SU-DHL-6 (cell line): Measurements from ENCODE around the gene PHF21B.

ENCODE experiments used
- EZH2phosphoT487 ChIP-seq: fragments of 200-600 bp; sonication (generic), shearing (Covaris generic); conservative IDR thresholded peaks from 2 replicates; pipeline ENCODE4 v1.6.1; 2018; ENCODE audit warnings: mild to moderate bottlenecking, antibody characterized with exemption, low read length, moderate library complexity, mixed read lengths
- TF ChIP-seq, protein P1 (sequence below): fragments of 200-600 bp; sonication (generic); IDR thresholded peaks from one replicate; pipeline ENCODE4 v1.5.1; 2017; ENCODE audit warnings: antibody characterized with exemption, mild to moderate bottlenecking, low read length, moderate library complexity; ENCODE audit not compliant: insufficient read depth, poor library complexity, severe bottlenecking

DNA sequence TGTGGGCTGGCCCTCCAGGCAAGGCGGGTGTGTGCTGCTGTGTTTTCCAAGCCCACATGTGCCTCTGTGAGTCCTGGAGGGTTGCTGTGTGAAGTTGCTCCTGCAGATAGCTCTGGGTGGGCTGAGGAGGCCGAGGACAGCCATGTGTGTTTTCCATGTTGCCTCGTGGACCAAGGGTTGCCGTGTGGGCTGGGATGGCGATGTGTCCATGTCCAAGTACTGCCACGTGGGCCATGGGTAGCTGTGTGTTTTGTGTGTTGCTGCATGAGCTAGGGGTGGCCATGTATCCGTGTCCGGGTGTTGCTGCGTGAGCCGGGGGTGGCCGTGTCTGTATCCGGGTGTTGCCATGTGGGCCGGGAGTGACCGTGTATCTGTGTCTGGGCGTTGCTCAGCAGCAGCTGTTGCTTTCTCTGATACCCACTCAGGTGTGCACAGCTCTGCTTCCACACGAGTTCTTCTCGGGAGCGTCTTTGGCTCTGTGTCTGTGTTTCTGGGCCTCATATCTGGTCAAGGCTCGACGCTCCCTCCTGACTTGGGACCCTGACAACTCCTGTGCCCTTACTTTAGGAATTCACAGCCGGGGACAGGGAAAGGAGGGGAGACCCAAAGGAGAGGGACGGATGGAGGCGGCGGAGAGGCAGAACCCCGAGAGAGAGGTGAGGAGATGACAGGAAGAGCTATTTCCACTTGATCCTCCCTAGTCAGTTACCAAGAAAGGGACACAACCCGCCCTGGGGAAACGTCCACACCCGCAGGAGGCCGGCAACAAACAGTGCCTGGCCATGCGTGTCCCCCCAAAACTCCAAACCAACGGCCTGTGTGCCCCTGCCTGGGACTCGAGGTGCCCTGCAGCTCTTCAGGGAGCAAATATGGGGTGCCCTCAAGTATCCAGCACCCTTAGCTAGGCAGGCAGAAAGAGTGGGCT is 83.1 kb downstream of the PHF21B start:
- TF ChIP-seq, protein P1, sequence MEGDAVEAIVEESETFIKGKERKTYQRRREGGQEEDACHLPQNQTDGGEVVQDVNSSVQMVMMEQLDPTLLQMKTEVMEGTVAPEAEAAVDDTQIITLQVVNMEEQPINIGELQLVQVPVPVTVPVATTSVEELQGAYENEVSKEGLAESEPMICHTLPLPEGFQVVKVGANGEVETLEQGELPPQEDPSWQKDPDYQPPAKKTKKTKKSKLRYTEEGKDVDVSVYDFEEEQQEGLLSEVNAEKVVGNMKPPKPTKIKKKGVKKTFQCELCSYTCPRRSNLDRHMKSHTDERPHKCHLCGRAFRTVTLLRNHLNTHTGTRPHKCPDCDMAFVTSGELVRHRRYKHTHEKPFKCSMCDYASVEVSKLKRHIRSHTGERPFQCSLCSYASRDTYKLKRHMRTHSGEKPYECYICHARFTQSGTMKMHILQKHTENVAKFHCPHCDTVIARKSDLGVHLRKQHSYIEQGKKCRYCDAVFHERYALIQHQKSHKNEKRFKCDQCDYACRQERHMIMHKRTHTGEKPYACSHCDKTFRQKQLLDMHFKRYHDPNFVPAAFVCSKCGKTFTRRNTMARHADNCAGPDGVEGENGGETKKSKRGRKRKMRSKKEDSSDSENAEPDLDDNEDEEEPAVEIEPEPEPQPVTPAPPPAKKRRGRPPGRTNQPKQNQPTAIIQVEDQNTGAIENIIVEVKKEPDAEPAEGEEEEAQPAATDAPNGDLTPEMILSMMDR: no peak
- TF ChIP-seq EZH2phosphoT487: no peak
